Measurements from ENCODE around the gene NIPSNAP3A.

- TF ChIP-seq PBX3 (IDR thresholded peaks at IDR 0.05) (no peak), CHD4 (IDR thresholded peaks at IDR 0.05; ENCODE audit: borderline replicate concordance) (no peak), POLR2A (IDR thresholded peaks at IDR 0.05; ENCODE audit: low read length) (no peak), EP300 (IDR thresholded peaks at IDR 0.05) (no peak), PHF8 (IDR thresholded peaks at IDR 0.05; ENCODE audit: borderline replicate concordance, low read depth) (no peak), CTCF (IDR thresholded peaks at IDR 0.05) (no peak), NFE2L2 (conservative IDR thresholded peaks at IDR 0.05; ENCODE audit: low read length) (no peak), MYC (IDR thresholded peaks at IDR 0.05; ENCODE audit: borderline replicate concordance, low read length) (no peak), E2F6 (IDR thresholded peaks at IDR 0.05; ENCODE audit: borderline replicate concordance, low read depth) (no peak), MAFK (IDR thresholded peaks at IDR 0.05; ENCODE audit: partially characterized antibody) (no peak), ZC3H11A (IDR thresholded peaks at IDR 0.05) (no peak), BHLHE40 (IDR thresholded peaks at IDR 0.05; ENCODE audit: low read depth, low read length) (no peak), REST (IDR thresholded peaks at IDR 0.05) (no peak), RAD21 (conservative IDR thresholded peaks at IDR 0.05 in 1 of 2, IDR thresholded peaks at IDR 0.05 in 1 of 2) (no peak)
Observed at GRCh38 chr9:104776797-104777196, 29.3 kb downstream of the NIPSNAP3A start.

Data from A549 (cell line).